Uterus (tissue), 2 donors: ENCODE data around the gene C17orf107.

ENCODE experiments used
- CTCF ChIP-seq, 4 experiments: fragments of 200-600 bp in 2 of 4; fragments of 450-650 bp in 2 of 4; sonication (generic) in 2 of 4; IDR thresholded peaks; one replicate each; pipeline ENCODE4 v1.5.1; 2016 to 2019; ENCODE audit warnings: antibody characterized with exemption in 4 of 4, mild to moderate bottlenecking in 2 of 4, moderate library complexity in 1 of 4
- POLR2A ChIP-seq, 2 donors: fragments of 450-650 bp; IDR thresholded peaks; one replicate each; pipeline ENCODE4 v1.6.1; 2016; ENCODE audit warnings: antibody characterized with exemption in 2 of 2, mild to moderate bottlenecking in 1 of 2, moderate library complexity in 1 of 2

GRCh38 chr17:4880857-4881256 lies 18.5 kb upstream of the C17orf107 start:
- TF ChIP-seq CTCF (IDR thresholded peaks at IDR 0.05) (no peak), POLR2A (IDR thresholded peaks at IDR 0.05) (no peak)
